NCI-H1436 treated with DMSO at 0.1 percent for 48 hours (cell line): ENCODE measurements around the gene GRIN3A.
"Not testable (repeated sequence)": the region's sequence is repeated elsewhere in the genome, so short reads cannot be mapped to it uniquely, and the experiment has no call there.

Experiments
- DNase-seq: peaks from one replicate; lab custom pipeline; 2025; lab: John Stamatoyannopoulos, UW

The GRIN3A gene

GRCh38 chr9:101632611-101633010 is 105.8 kb downstream of the GRIN3A start:
- DNase-seq: no peak

GRCh38 chr9:101631892-101632291 is 106.6 kb downstream of the GRIN3A start:
- no peak for DNase-seq

GRCh38 chr9:101629636-101630035 is 108.8 kb downstream of the GRIN3A start:
- DNase-seq: no peak

GRCh38 chr9:101628173-101628572 is 110.3 kb downstream of the GRIN3A start:
- DNase-seq: no peak

- DNase-seq: no peak
These were observed 112.2 kb downstream of the GRIN3A start for GRCh38 chr9:101626295-101626694.

GRCh38 chr9:101625876-101626275 is 112.6 kb downstream of the GRIN3A start:
- DNase-seq: no peak

- no peak for DNase-seq
These were observed 118.0 kb downstream of the GRIN3A start for GRCh38 chr9:101620452-101620851.

- no peak for DNase-seq
These were observed 119.7 kb downstream of the GRIN3A start for GRCh38 chr9:101618698-101619097.

GRCh38 chr9:101605547-101605946 is 132.9 kb downstream of the GRIN3A start:
- no peak for DNase-seq

GRCh38 chr9:101604296-101604695 is 134.2 kb downstream of the GRIN3A start:
- DNase-seq: no peak

GRCh38 chr9:101601904-101602765 is 136.3 kb downstream of the GRIN3A start:
- DNase-seq: no peak

- DNase-seq: no peak
These were observed 143.7 kb downstream of the GRIN3A start, which contains the start of gene PPP3R2 for GRCh38 chr9:101594796-101595195. PPP3R2 (minus strand) TSS chr9:101594969; CDS start chr9:101594921, 48 bp downstream.

GRCh38 chr9:101593345-101593744 is 145.1 kb downstream of the GRIN3A start:
- no peak for DNase-seq

- no peak for DNase-seq
These were observed 145.7 kb downstream of the GRIN3A start for GRCh38 chr9:101592788-101593187.

GRCh38 chr9:101591787-101592446 is 146.5 kb downstream of the GRIN3A start:
- no peak for DNase-seq

- DNase-seq: no peak
These were observed 147.5 kb downstream of the GRIN3A start for GRCh38 chr9:101590901-101591300.

- not testable (repeated sequence) for DNase-seq
These were observed 148.4 kb downstream of the GRIN3A start for GRCh38 chr9:101590074-101590473.

- no peak for DNase-seq
These were observed 151.0 kb downstream of the GRIN3A start for GRCh38 chr9:101587332-101588043.

- no peak for DNase-seq
These were observed 151.8 kb downstream of the GRIN3A start for GRCh38 chr9:101586651-101587050.

- no peak for DNase-seq
These were observed 152.7 kb downstream of the GRIN3A start for GRCh38 chr9:101585740-101586139.

GRCh38 chr9:101582553-101582952 is 155.9 kb downstream of the GRIN3A start:
- DNase-seq: no peak

GRCh38 chr9:101579711-101580545 is 158.5 kb downstream of the GRIN3A start:
- DNase-seq: no peak
